Brain pericyte (primary cell): ENCODE data around the gene AURKA.
A peak's percentile ranks its signal among the peaks of the same experiment; 100 is the strongest.

Experiments used
- DNase-seq: peaks from one replicate; pipeline ENCODE4 v3.0.0-alpha.2; 2012; ENCODE audit warnings: low read depth, low spot score

The AURKA gene

GRCh38 chr20:56392132-56392880 is at the start of gene AURKA, which contains the start of gene CSTF1:
TSS of gene AURKA (minus strand) at chr20:56392215. CDS start at chr20:56388197, 4,018 bp downstream.
TSS of gene CSTF1 (plus strand) at chr20:56392645. CDS start at chr20:56395553, 2,908 bp downstream.
- peak; percentile 99 for DNase-seq

DNA sequence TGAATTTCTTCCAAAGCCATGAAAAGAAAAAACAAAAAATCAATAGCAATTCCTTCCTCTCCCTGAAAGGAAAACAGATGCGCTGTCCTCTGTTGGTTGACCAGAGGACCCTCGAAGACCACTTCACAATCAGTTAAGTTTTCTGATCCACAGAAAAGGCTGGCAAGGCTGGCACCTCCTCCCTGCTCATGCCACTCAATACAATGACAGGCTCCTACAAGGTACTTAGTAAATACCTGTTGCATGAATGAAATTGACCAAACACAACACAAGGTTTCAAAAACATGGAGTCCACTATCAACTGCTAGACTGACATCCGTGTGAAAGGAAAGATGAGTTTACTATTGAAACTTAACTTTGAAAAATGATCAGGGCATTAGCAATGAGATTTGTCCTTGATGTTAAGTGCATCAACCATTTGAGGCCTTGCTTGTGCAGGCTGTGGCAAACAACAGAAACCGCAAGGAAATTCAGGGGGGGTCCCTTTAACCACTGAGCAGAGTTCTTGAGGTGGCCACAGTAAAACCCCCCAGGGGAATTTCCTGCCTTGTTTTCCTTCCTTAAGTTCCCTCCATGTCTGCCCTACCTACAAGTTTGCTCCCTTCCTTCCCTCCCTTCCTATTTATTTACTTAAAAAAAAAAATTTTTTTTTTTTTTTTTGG is 48.5 kb upstream of the AURKA start:
- DNase-seq, result no peak

DNA sequence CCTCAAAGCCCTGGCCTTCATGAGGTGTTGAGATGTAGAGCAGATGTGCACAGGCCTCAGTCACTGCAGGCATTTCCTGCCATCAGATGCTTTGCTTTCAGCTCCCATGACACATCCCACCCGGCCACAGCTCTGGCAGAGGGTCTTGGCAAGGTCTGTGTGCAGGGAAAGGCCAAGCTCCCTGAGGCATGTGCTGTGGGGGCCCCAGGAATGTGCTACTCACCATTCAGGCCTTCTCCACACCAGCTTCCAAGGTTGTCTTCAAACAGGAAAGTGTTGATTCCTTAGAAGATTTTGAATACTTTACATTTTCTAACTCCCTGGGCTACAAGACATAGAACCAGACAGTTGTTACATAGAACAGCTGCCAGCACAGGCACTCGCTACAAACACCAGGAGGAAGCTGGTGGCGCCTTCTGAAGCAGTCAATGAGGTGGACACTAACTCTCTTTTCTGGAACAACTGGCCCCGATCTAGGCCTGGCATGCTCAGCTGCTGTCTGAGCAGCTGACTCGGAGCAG is 47.8 kb upstream of the AURKA start:
- DNase-seq, result no peak

- DNase-seq, result no peak
Observed at GRCh38 chr20:56438284-56438683, 46.3 kb upstream of the AURKA start.

DNA sequence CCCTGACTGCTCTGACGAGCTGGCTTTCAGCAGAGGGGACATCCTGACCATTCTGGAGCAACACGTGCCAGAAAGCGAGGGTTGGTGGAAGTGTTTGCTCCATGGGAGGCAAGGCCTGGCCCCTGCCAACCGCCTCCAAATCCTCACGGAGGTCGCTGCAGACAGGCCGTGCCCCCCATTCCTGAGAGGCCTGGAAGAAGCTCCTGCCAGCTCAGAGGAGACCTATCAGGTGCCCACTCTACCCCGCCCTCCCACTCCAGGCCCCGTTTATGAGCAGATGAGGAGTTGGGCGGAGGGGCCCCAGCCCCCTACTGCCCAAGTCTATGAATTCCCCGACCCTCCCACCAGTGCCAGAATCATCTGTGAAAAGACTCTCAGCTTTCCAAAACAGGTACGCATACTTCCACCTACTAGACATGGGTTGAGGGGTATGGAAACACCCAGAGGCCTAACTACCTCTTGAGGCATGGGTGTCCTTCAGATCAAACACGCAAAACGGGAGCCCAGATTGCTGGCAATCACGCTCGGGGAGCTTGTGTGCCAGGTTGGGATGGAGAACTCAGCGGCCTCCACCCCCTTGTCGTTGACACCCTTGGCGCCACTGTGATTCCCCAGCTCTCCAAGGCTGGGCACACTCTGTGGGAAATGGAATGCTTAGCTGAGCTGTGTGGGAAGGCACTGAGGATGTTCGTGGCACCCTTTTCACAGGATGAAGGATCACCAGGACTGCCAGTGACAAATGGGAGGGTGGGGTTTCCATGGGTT is 45.4 kb upstream of the AURKA start:
- no peak for DNase-seq

DNA sequence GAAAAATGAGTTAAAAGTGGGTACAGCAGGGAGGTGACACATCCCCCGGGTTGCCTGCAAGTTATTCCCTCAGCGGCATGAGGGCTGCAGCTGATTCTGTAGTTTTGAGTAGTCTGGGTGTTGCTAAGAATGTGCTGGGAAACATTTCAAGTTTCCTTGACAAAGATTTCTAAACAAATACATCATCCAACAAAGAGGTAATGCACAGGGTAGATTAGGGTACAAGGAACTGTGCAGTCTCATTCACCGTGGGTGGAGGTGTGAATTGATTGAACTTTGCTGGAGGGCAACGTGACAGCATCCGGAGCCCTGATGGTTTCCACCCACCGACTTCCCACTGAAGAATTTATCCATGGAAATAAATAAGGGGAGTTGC is 41.9 kb upstream of the AURKA start:
- no peak for DNase-seq

- DNase-seq, result no peak
Observed at GRCh38 chr20:56433221-56433879, 41.3 kb upstream of the AURKA start.

- DNase-seq, result no peak
Observed at GRCh38 chr20:56431471-56431870, 39.5 kb upstream of the AURKA start.

DNA sequence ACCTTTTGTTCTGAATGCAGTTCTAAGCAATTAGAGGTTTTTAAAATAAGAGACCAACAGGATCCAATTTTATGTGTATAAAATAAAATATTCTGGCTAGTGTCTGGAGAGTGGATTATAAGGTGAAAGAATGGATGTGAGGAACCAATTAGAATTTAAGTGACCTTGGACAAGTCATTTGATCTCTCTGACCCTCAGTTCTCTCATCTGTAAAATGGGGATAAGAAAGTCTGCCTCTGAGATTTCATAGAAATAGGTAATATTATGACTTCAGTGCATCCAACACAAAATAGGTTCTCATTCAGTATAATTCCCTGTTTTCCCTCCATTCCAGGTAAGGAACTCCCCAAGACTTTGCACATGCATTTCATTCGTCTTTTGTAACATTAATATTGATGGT is 38.9 kb upstream of the AURKA start:
- DNase-seq, result no peak

DNA sequence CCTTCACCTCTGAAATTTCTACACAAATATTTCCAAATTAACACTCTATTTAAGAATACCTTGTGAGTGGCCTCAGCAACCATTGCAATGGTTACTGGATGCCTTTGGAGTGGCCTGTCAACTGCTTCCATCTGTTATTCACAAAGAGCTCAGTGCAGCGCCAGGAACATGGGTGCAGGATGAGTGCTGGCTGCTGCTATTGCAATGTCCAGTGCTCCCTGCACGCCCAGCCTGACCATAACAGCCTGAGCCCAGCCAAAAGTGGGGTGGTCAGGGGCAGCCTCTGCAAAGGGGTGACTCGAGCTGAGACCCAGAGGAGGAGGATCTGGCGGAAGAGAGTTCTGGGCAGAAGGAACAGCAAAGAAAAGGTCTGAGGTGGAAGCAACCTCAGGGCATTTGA is 38.4 kb upstream of the AURKA start:
- no peak for DNase-seq

- DNase-seq, result no peak
Observed at GRCh38 chr20:56429941-56430340, 37.9 kb upstream of the AURKA start.

GRCh38 chr20:56429502-56429901 is 37.5 kb upstream of the AURKA start:
- DNase-seq, result no peak

DNA sequence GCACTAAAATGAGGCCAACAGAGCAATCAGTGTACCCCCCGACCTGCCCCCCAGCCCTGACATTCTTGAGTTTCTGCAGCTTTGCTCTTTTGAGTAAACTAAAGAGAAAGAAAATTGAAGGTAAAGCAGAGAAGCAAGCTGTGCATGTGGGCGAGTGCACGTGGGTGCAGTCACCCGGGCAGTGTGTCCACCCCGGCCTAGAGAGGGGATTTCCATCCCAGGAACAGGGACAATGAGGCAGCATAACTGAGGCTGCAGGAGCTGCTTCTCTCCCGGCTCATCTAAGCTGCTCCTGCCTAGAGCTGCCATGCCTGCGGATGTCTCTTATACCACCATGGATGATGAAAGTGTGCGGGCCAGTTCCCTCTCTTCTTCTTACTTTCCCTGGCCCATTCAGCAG is 36.9 kb upstream of the AURKA start:
- DNase-seq, result no peak

- no peak for DNase-seq
Observed at GRCh38 chr20:56428410-56428809, 36.4 kb upstream of the AURKA start.

GRCh38 chr20:56427797-56428196 is 35.8 kb upstream of the AURKA start:
- no peak for DNase-seq

GRCh38 chr20:56426926-56427325 is 34.9 kb upstream of the AURKA start:
- DNase-seq, result no peak

DNA sequence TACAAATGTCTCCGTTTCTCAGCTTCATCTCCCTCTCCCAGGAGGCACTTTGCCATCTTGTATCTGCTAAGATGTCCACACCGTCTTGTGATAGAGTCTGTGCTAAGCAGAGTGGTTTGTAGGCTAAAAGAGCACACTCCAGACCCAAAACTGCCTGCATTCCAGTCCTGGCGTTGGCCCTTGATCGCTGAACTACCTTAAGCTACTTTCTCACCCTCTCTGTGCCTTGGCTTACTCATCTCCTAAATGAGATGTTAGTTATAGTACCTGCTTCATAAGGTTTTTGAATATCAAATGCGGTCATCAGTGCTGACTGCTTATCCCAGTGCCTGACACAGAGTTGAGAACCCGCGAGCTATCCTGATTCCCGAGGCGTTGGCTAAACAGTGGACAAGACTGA is 34.0 kb upstream of the AURKA start:
- no peak for DNase-seq

DNA sequence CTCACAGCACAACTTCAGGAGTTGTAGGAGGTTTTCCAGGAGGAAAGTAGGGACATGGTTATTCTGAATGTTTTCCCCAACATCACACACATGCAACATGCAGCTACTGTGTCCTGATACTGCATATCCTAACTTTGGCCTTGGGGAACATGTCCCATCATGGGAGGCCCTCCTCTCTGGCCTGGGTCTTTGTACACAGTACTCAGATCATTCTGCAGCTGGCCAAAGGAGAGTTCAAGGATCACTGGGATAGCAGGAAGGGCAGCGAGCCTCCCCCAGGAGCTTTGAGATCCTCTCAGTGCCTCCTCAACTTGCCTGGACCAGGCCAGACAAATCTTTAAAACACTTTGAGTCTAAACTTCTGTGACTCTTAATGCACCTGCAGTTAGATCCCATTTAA is 32.9 kb upstream of the AURKA start:
- no peak for DNase-seq

GRCh38 chr20:56423886-56424285 is 31.9 kb upstream of the AURKA start:
- DNase-seq, result no peak

DNA sequence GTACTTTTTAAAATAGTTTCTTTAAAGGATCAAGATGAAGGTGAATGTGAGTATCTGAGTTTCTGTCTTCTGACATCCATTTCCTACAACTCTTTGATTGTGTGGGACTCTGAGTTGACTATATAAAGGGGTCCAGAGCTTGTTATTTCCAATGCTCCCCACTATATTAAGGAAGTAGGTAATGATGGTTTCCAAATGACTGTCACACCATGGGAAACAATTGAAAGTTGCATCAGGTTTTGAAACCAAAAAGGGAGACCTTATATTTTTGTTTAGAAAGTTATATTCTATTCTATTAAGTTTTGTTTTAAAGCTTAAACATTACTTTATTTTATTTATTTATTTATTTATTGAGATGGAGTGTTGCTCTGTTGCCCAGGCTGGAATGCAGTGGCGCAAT is 31.2 kb upstream of the AURKA start:
- DNase-seq, result no peak

- peak; percentile 55 for DNase-seq
Observed at GRCh38 chr20:56422824-56423189, 30.8 kb upstream of the AURKA start.
